Fibroblast of mammary gland (primary cell): ENCODE data around the gene CHCHD4.

Experiments used
- DNase-seq: peaks from one replicate; pipeline ENCODE4 v3.0.0-alpha.2; 2010; ENCODE audit warnings: low read depth
- H3K4me3 ChIP-seq: 2 replicates; pipeline ENCODE4 v1.5.1; 2011; ENCODE audit warnings: low read depth, mild to moderate bottlenecking, low read length, moderate library complexity; ENCODE audit not compliant: control insufficient read depth
- TF ChIP-seq, protein P1 (sequence below): conservative IDR thresholded peaks from 2 replicates; pipeline ENCODE4 v1.5.1; 2011; ENCODE audit warnings: low read depth, low read length, inconsistent platforms; ENCODE audit not compliant: control insufficient read depth, insufficient read depth

CHCHD4 gene

DNA sequence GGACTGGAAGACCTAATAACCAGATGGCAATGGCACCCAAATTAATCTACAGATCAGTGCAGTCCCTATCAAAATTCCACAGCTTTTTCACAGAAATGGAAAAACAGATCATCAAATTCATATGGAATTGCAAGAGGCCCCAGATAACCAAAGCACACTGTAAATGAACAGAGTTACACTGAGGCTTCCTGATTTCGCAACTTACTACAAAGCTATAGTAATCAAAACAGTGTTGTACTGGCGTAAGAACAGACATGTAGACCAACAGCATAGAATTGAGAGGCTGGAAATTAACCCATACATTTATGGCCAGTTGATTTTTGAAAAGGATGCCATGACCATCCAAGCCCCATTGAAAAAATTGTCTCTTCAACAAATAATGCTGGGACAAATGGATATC is 37.5 kb upstream of the CHCHD4 start:
- TF ChIP-seq, protein P1, sequence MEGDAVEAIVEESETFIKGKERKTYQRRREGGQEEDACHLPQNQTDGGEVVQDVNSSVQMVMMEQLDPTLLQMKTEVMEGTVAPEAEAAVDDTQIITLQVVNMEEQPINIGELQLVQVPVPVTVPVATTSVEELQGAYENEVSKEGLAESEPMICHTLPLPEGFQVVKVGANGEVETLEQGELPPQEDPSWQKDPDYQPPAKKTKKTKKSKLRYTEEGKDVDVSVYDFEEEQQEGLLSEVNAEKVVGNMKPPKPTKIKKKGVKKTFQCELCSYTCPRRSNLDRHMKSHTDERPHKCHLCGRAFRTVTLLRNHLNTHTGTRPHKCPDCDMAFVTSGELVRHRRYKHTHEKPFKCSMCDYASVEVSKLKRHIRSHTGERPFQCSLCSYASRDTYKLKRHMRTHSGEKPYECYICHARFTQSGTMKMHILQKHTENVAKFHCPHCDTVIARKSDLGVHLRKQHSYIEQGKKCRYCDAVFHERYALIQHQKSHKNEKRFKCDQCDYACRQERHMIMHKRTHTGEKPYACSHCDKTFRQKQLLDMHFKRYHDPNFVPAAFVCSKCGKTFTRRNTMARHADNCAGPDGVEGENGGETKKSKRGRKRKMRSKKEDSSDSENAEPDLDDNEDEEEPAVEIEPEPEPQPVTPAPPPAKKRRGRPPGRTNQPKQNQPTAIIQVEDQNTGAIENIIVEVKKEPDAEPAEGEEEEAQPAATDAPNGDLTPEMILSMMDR, result no peak
- H3K4me3 ChIP-seq, result no peak overlapping the region
- DNase-seq, result no peak

- TF ChIP-seq, protein P1, result no peak
- DNase-seq, result no peak
- no peak overlapping the region for H3K4me3 ChIP-seq
Observed at GRCh38 chr3:14161282-14161681, 36.6 kb upstream of the CHCHD4 start.

DNA sequence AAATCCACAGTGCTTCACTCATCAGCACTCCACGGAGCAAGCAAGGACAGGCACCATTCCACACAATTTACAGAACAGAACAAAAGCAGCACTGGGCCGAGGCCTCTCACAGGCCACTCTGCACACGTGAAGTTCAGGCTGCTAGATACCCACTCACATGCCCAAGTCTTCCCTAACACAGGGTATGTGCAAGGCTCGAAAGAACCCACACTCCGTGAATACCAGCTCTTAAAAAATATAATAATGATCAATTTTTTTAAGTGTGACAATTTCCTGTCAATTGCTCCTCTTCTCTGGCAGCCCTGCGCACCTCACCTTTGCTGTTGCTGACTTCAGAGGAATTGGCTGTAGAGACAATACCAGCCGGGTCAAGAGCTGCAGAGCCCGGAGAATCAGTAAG is 34.8 kb upstream of the CHCHD4 start:
- no peak for DNase-seq
- H3K4me3 ChIP-seq, result no peak overlapping the region
- TF ChIP-seq, protein P1, result no peak

- no peak for DNase-seq
- TF ChIP-seq, protein P1, result no peak
- H3K4me3 ChIP-seq, result no peak overlapping the region
Observed at GRCh38 chr3:14158370-14158769, 33.7 kb upstream of the CHCHD4 start.

- TF ChIP-seq, protein P1, result no peak
- no peak for DNase-seq
- H3K4me3 ChIP-seq, result no peak overlapping the region
Observed at GRCh38 chr3:14157951-14158350, 33.3 kb upstream of the CHCHD4 start.

- DNase-seq, result no peak
- TF ChIP-seq, protein P1, result no peak
- no peak overlapping the region for H3K4me3 ChIP-seq
Observed at GRCh38 chr3:14156843-14157561, 32.3 kb upstream of the CHCHD4 start.
